H1 (cell line): ENCODE measurements around the gene TMEM168. TPM values are rescaled to one million over a fixed set of nuclear protein-coding genes. Genes with fewer than 3 reads are reported as not detected.

Experiments used
- RAD21 ChIP-seq, 2 experiments: IDR thresholded peaks in 1 of 2; conservative IDR thresholded peaks in 1 of 2; 2 replicates each; pipeline ENCODE4 v1.6.1; 2011; ENCODE audit warnings: low read depth in 2 of 2, low read length in 2 of 2, improper control_type of control experiment in 1 of 2, inconsistent platforms in 1 of 2, mild to moderate bottlenecking in 1 of 2, moderate library complexity in 1 of 2
- polyA plus RNA-seq, 7 experiments: library from polyadenylated mRNA; depleted of rRNA in 3 of 7; stranded (reverse) in 5 of 7; unstranded in 2 of 7; fragments of >200 nt in 5 of 7; fragments of 200-250 nt in 2 of 7; gene quantifications; 1 replicate in 5 of 7; 2 replicates in 1 of 7; 4 replicates in 1 of 7; pipeline versions ENCODE4 v1.2.1 to v1.2.3, GENCODE V29; 2011 to 2013; ENCODE audit warnings: missing spikeins in 2 of 7, mixed read lengths in 2 of 7
- total RNA-seq: library from RNA; stranded (reverse); fragmentation: NEBNext Ultra II Directional; extraction: Animal tissue kit (Norgen Biotek cat#: 25700); gene quantifications from 2 replicates; pipeline ENCODE4 v1.2.1, GENCODE V29; 2021

The TMEM168 gene
- total and polyA plus RNA-seq, 2 of the 8 experiments (the other 6 are each of a cell fraction or from before 2014, with no cell fraction given): 8.9 to 11.1 TPM

- TF ChIP-seq RAD21 (IDR thresholded peaks at IDR 0.05 in 1 of 2, conservative IDR thresholded peaks at IDR 0.05 in 1 of 2; ENCODE audit: low read depth in 2 of 2, low read length in 2 of 2): no peak
- TF ChIP-seq, all 59 proteins: peak for 0
These were observed 1.3 kb downstream of the TMEM168 start (continued) for GRCh38 chr7:112788778-112789343.
